GM23338 (cell line): ENCODE results near the gene IL19. TPM values are rescaled to one million over a fixed set of nuclear protein-coding genes. Genes with fewer than 3 reads are reported as not detected.

Experiments
- ATAC-seq: fragments of 200-7000 bp; cut with Tn5 transposase; 3 replicates; pipeline ENCODE4 v1.9.1; 2020
- DNase-seq: peaks from one replicate; pipeline ENCODE4 v3.0.0-alpha.2; 2015; ENCODE audit warnings: low spot score
- H2AFZ ChIP-seq: fragments of 200-600 bp; sonication (generic); 2 replicates; pipeline ENCODE4 v1.8.0; 2016; ENCODE audit warnings: antibody characterized with exemption, mild to moderate bottlenecking, moderate library complexity
- H3F3A ChIP-seq: fragments of 200-600 bp; sonication (generic); replicated peaks from 2 replicates; pipeline ENCODE4 v1.8.0; 2017; ENCODE audit warnings: antibody characterized with exemption, mixed run types, low read depth
- H3K27ac ChIP-seq: fragments of 200-600 bp; sonication (generic); 2 replicates; pipeline ENCODE4 v1.6.1; 2016; ENCODE audit warnings: low read depth
- H3K27me3 ChIP-seq: fragments of 200-600 bp; sonication (generic); 2 replicates; pipeline ENCODE4 v1.8.0; 2016; ENCODE audit warnings: mild to moderate bottlenecking, mixed run types, moderate library complexity; ENCODE audit not compliant: insufficient read depth
- H3K36me3 ChIP-seq: fragments of 200-600 bp; sonication (generic); 2 replicates; pipeline ENCODE4 v1.8.0; 2016; ENCODE audit warnings: mild to moderate bottlenecking; ENCODE audit not compliant: insufficient read depth
- H3K4me1 ChIP-seq: fragments of 200-600 bp; sonication (generic); 2 replicates; pipeline ENCODE4 v1.8.0; 2016; ENCODE audit warnings: mild to moderate bottlenecking, moderate library complexity; ENCODE audit not compliant: insufficient read depth
- H3K4me2 ChIP-seq: fragments of 200-600 bp; sonication (generic); 2 replicates; pipeline ENCODE4 v1.7.1; 2017; ENCODE audit warnings: mixed run types
- H3K4me3 ChIP-seq: fragments of 200-600 bp; sonication (generic); 2 replicates; pipeline ENCODE4 v1.6.1; 2016; ENCODE audit warnings: mixed run types
- H3K79me2 ChIP-seq: fragments of 200-600 bp; sonication (generic); replicated peaks from 2 replicates; pipeline ENCODE4 v1.8.0; 2017; ENCODE audit warnings: mild to moderate bottlenecking; ENCODE audit not compliant: insufficient read depth
- H3K9me2 ChIP-seq: fragments of 200-600 bp; sonication (generic); 2 replicates; pipeline ENCODE4 v1.8.0; 2017; ENCODE audit not compliant: insufficient read depth
- H4K20me1 ChIP-seq: fragments of 200-600 bp; sonication (generic); replicated peaks from 2 replicates; pipeline ENCODE4 v1.8.0; 2017; ENCODE audit warnings: mild to moderate bottlenecking; ENCODE audit not compliant: insufficient read depth
- H3K27ac Mint-ChIP-seq: 2 replicates; pipeline ENCODE4 v1.8.0; 2020; ENCODE audit warnings: inconsistent platforms, mild to moderate bottlenecking, moderate library complexity, mixed read lengths
- H3K27me3 Mint-ChIP-seq: 3 replicates; pipeline ENCODE4 v1.8.0; 2022; ENCODE audit warnings: low read depth, mild to moderate bottlenecking, moderate library complexity, mixed read lengths, inconsistent platforms; ENCODE audit not compliant: insufficient read depth, poor library complexity
- H3K36me3 Mint-ChIP-seq: 3 replicates; pipeline ENCODE4 v1.8.0; 2021; ENCODE audit warnings: low read depth, mild to moderate bottlenecking, inconsistent platforms, moderate library complexity, mixed read lengths
- H3K4me1 Mint-ChIP-seq: 3 replicates; pipeline ENCODE4 v1.8.0; 2020; ENCODE audit warnings: mild to moderate bottlenecking, inconsistent platforms, mixed read lengths
- H3K4me3 Mint-ChIP-seq: 3 replicates; pipeline ENCODE4 v1.8.0; 2021; ENCODE audit warnings: moderate library complexity, mild to moderate bottlenecking, inconsistent platforms, mixed read lengths
- H3K9me3 Mint-ChIP-seq: 3 replicates; pipeline ENCODE4 v1.8.0; 2020; ENCODE audit warnings: moderate library complexity, mild to moderate bottlenecking, inconsistent platforms, mixed read lengths
- CREB1 ChIP-seq: fragments of 250-450 bp; sonication (Bioruptor Pico); IDR thresholded peaks from 2 replicates; pipeline ENCODE4 v1.5.0; 2020; ENCODE audit warnings: low read depth, mild to moderate bottlenecking, moderate library complexity
- CTCF ChIP-seq, 2 experiments: fragments of 200-600 bp in 1 of 2; sonication (generic) in 1 of 2; conservative IDR thresholded peaks; 2 replicates each; pipeline versions ENCODE4 v1.5.1 to v1.6.1; 2016 to 2017; ENCODE audit warnings: antibody characterized with exemption in 2 of 2, low read depth in 2 of 2, mild to moderate bottlenecking in 2 of 2, moderate library complexity in 1 of 2
- EZH2phosphoT487 ChIP-seq: fragments of 200-600 bp; sonication (generic); IDR thresholded peaks from one replicate; pipeline ENCODE4 v1.8.1; 2018; ENCODE audit warnings: antibody characterized with exemption; ENCODE audit not compliant: unreplicated experiment
- JUNB ChIP-seq: IDR thresholded peaks from one replicate; pipeline ENCODE4 v1.6.1; 2016; ENCODE audit warnings: antibody characterized with exemption; ENCODE audit not compliant: unreplicated experiment
- NANOG ChIP-seq: IDR thresholded peaks from 2 replicates; pipeline ENCODE4 v1.6.1; 2016; ENCODE audit warnings: antibody characterized with exemption, borderline replicate concordance
- POLR2AphosphoS5 ChIP-seq: IDR thresholded peaks from 2 replicates; pipeline ENCODE4 v1.6.1; 2016; ENCODE audit warnings: antibody characterized with exemption, low read depth
- REST ChIP-seq: IDR thresholded peaks from one replicate; pipeline ENCODE4 v1.6.1; 2018; ENCODE audit warnings: antibody characterized with exemption; ENCODE audit not compliant: unreplicated experiment
- STAT1 ChIP-seq: IDR thresholded peaks from one replicate; pipeline ENCODE4 v1.6.1; 2016; ENCODE audit warnings: antibody characterized with exemption; ENCODE audit not compliant: unreplicated experiment
- ZNF114 ChIP-seq: fragments of 250-450 bp; sonication (Bioruptor Pico); IDR thresholded peaks from 2 replicates; pipeline ENCODE4 v1.5.0; 2020; ENCODE audit warnings: mild to moderate bottlenecking, moderate library complexity
- ZNF331 ChIP-seq: fragments of 250-450 bp; sonication (Bioruptor Pico); IDR thresholded peaks from 2 replicates; pipeline ENCODE4 v1.5.0; 2020; ENCODE audit warnings: low read depth, mild to moderate bottlenecking, moderate library complexity
- polyA plus RNA-seq: library from polyadenylated mRNA; unstranded; fragments of >200 nt; fragmentation: Nextera tagmentation; extraction: Ambion mirVana; gene quantifications from 2 replicates; pipeline ENCODE4 v1.2.1, GENCODE V29; 2016
- total RNA-seq: library from RNA; depleted of rRNA; stranded (reverse); fragments of >200 nt; shearing (Covaris generic); gene quantifications from 2 replicates; pipeline ENCODE4 v1.2.3, GENCODE V29; 2014

IL19 gene
- total and polyA plus RNA-seq, 2 experiments from 2014 or later = not detected

GRCh38 chr1:206736878-206737728 is 33.5 kb upstream of the IL19 start:
- Histone ChIP-seq H3K4me2 (no peak overlapping the region), H3F3A (no peaks in the 10 kb centered on the region), H3K79me2 (no peaks in the 10 kb centered on the region), H3K9me2 (no peaks in the 10 kb centered on the region), H3K27me3 (no peaks in the 10 kb centered on the region), H3K4me3 (no peak overlapping the region), H3K36me3 (no peaks in the 10 kb centered on the region), H3K4me1 (no peaks in the 10 kb centered on the region), H2AFZ (no peak overlapping the region), H4K20me1 (peaks cover 4% of the 10 kb centered on the region; the same call in 1 of the 2 replicates), H3K27ac (no peak overlapping the region)
- ATAC-seq (no peak), DNase-seq (no peak)
- Mint-ChIP-seq H3K4me3 (no peak overlapping the region), H3K27ac (peak overlapping the region; percentile 7; the same call in 1 of the 2 replicates), H3K36me3 (peaks cover 7% of the 10 kb centered on the region), H3K9me3 (no peaks in the 10 kb centered on the region), H3K4me1 (peaks cover 11% of the 10 kb centered on the region; the same call in 2 of the 3 replicates), H3K27me3 (peaks cover 7% of the 10 kb centered on the region)
- no peak for TF ChIP-seq EZH2phosphoT487

- H3K9me2 ChIP-seq = no peaks in the 10 kb centered on the region
- H3K36me3 Mint-ChIP-seq = peaks cover 4% of the 10 kb centered on the region; the same call in 1 of the 3 replicates
- H3K9me3 Mint-ChIP-seq = no peaks in the 10 kb centered on the region
- no peak overlapping the region for H2AFZ ChIP-seq
- no peaks in the 10 kb centered on the region for H3K36me3 ChIP-seq
- H3K27ac ChIP-seq = no peak overlapping the region
- no peak overlapping the region for H3K4me3 Mint-ChIP-seq
- H3K27ac Mint-ChIP-seq = no peak overlapping the region
- DNase-seq = no peak
- no peak for ATAC-seq
- peaks cover 4% of the 10 kb centered on the region; the same call in 1 of the 2 replicates for H4K20me1 ChIP-seq
- H3F3A ChIP-seq = no peaks in the 10 kb centered on the region
- peaks cover 11% of the 10 kb centered on the region; the same call in 2 of the 3 replicates for H3K4me1 Mint-ChIP-seq
- no peak overlapping the region for H3K4me3 ChIP-seq
- H3K4me2 ChIP-seq = no peak overlapping the region
- no peaks in the 10 kb centered on the region for H3K79me2 ChIP-seq
- no peaks in the 10 kb centered on the region for H3K27me3 ChIP-seq
- H3K27me3 Mint-ChIP-seq = peaks cover 6% of the 10 kb centered on the region
- no peaks in the 10 kb centered on the region for H3K4me1 ChIP-seq
- TF ChIP-seq REST (no peak), JUNB (no peak), EZH2phosphoT487 (no peak), NANOG (no peak), ZNF114 (CRISPR knock-in tag) (no peak), ZNF331 (CRISPR knock-in tag) (no peak), CREB1 (no peak), CTCF (conservative IDR thresholded peaks at IDR 0.05; ENCODE audit: low read depth in 2 of 2) (no peak), POLR2AphosphoS5 (no peak), STAT1 (no peak)
Measured at GRCh38 chr1:206737729-206738201, 32.8 kb upstream of the IL19 start.
